ENCODE results near the gene FOXO1. TPM values are rescaled to one million over a fixed set of nuclear protein-coding genes. Genes with fewer than 3 reads are reported as not detected.

The FOXO1 gene
- total RNA-seq, 1 donor from 2014 or later: 8.9 TPM

- Mint-ChIP-seq H3K36me3 (ENCODE audit: low read depth) (no peaks in the 10 kb centered on the region), H3K27me3 (ENCODE audit: low read depth) (peaks cover 17% of the 10 kb centered on the region), H3K27ac (ENCODE audit: unreplicated experiment) (no peak overlapping the region), H3K9me3 (no peaks in the 10 kb centered on the region), H3K4me3 (no peak overlapping the region), H3K4me1 (peaks cover 20% of the 10 kb centered on the region)
- no peak for DNase-seq (ENCODE audit: low read depth, low spot score)
- no peak for TF ChIP-seq CTCF (conservative IDR thresholded peaks at IDR 0.05)
These were observed 3.9 kb upstream of the FOXO1 start for GRCh38 chr13:40670307-40670706.

GRCh38 chr13:40668335-40668734 lies 1.9 kb upstream of the FOXO1 start:
- Mint-ChIP-seq H3K9me3 (no peaks in the 10 kb centered on the region), H3K27me3 (ENCODE audit: low read depth) (peaks cover 32% of the 10 kb centered on the region), H3K4me1 (peaks cover 32% of the 10 kb centered on the region), H3K4me3 (peak overlapping the region; percentile 89), H3K27ac (ENCODE audit: unreplicated experiment) (no peak overlapping the region), H3K36me3 (ENCODE audit: low read depth) (no peaks in the 10 kb centered on the region)
- TF ChIP-seq CTCF (conservative IDR thresholded peaks at IDR 0.05): peak; percentile 53
- no peak for DNase-seq (ENCODE audit: low read depth, low spot score)

- no peak for TF ChIP-seq CTCF (conservative IDR thresholded peaks at IDR 0.05)
- Mint-ChIP-seq H3K27ac (ENCODE audit: unreplicated experiment) (no peak overlapping the region), H3K4me1 (peaks cover 34% of the 10 kb centered on the region), H3K36me3 (ENCODE audit: low read depth) (no peaks in the 10 kb centered on the region), H3K9me3 (no peaks in the 10 kb centered on the region), H3K27me3 (ENCODE audit: low read depth) (peaks cover 39% of the 10 kb centered on the region), H3K4me3 (peak overlapping the region; percentile 89)
- no peak for DNase-seq (ENCODE audit: low read depth, low spot score)
These were observed 1.2 kb upstream of the FOXO1 start for GRCh38 chr13:40667622-40667978.

- TF ChIP-seq CTCF (conservative IDR thresholded peaks at IDR 0.05): no peak
- no peaks in the 10 kb centered on the region for H3K9me3 Mint-ChIP-seq
- H3K4me1 Mint-ChIP-seq: peaks cover 29% of the 10 kb centered on the region
- peaks cover 44% of the 10 kb centered on the region for H3K27me3 Mint-ChIP-seq (ENCODE audit: low read depth)
- H3K36me3 Mint-ChIP-seq (ENCODE audit: low read depth): no peaks in the 10 kb centered on the region
- peak overlapping the region; percentile 89 for H3K4me3 Mint-ChIP-seq
- peak; percentile 66 for DNase-seq (ENCODE audit: low read depth, low spot score)
- H3K27ac Mint-ChIP-seq (ENCODE audit: unreplicated experiment): no peak overlapping the region
These were observed 636 bp upstream of the FOXO1 start for GRCh38 chr13:40666933-40667621.

GRCh38 chr13:40665126-40666044 lies 1.1 kb downstream of the FOXO1 start:
- H3K4me3 Mint-ChIP-seq: peak overlapping the region; percentile 88
- H3K4me1 Mint-ChIP-seq: peaks cover 28% of the 10 kb centered on the region
- peaks cover 44% of the 10 kb centered on the region for H3K27me3 Mint-ChIP-seq (ENCODE audit: low read depth)
- no peaks in the 10 kb centered on the region for H3K36me3 Mint-ChIP-seq (ENCODE audit: low read depth)
- no peaks in the 10 kb centered on the region for H3K9me3 Mint-ChIP-seq
- H3K27ac Mint-ChIP-seq (ENCODE audit: unreplicated experiment): no peak overlapping the region
- peak; percentile 30 for DNase-seq (ENCODE audit: low read depth, low spot score)
- TF ChIP-seq CTCF (conservative IDR thresholded peaks at IDR 0.05): no peak

All from neural crest cell (in vitro differentiated cells).